Measurements from ENCODE around the gene RNF224.

RNF224 gene

GRCh38 chr9:137192448-137192780 lies 34.9 kb upstream of the RNF224 start:
- Histone ChIP-seq H3K36me3 (ENCODE audit: insufficient read depth, low read length) (peaks cover 28% of the 10 kb centered on the region), H2AFZ (ENCODE audit: low read depth, low read length) (no peak overlapping the region), H3K4me3 (ENCODE audit: low read depth in 1 of 2, low read length in 2 of 2) (no peak overlapping the region), H3K9me3 (ENCODE audit: insufficient read depth, low read length, severe bottlenecking) (no peaks in the 10 kb centered on the region), H3K4me1 (ENCODE audit: insufficient read depth, low read length) (peaks cover 26% of the 10 kb centered on the region), H3K4me2 (ENCODE audit: insufficient read depth, low read length) (no peak overlapping the region), H3K27ac (ENCODE audit: low read length) (no peak overlapping the region), H3K9ac (ENCODE audit: low read depth, low read length) (no peak overlapping the region), H3K79me2 (ENCODE audit: insufficient read depth, low read length) (peaks cover 30% of the 10 kb centered on the region), H4K20me1 (ENCODE audit: insufficient read depth, low read length) (peaks cover 29% of the 10 kb centered on the region), H3K27me3 (ENCODE audit: insufficient read depth, low read length, poor library complexity) (no peaks in the 10 kb centered on the region)
- ATAC-seq (ENCODE audit: insufficient read depth, low read depth) (no peak), DNase-seq (no peak)
- TF ChIP-seq EZH2 (IDR thresholded peaks at IDR 0.05; ENCODE audit: borderline replicate concordance, low read depth, low read length, severe bottlenecking) = no peak
- TF ChIP-seq CTCF (IDR thresholded peaks at IDR 0.05; ENCODE audit: borderline replicate concordance, extremely low read depth, low read length, poor library complexity, severe bottlenecking) = no peak

- H3K4me3 ChIP-seq (ENCODE audit: low read depth in 1 of 2, low read length in 2 of 2) = no peak overlapping the region
- H3K79me2 ChIP-seq (ENCODE audit: insufficient read depth, low read length) = peaks cover 30% of the 10 kb centered on the region
- H3K27ac ChIP-seq (ENCODE audit: low read length) = no peak overlapping the region
- peaks cover 26% of the 10 kb centered on the region for H3K4me1 ChIP-seq (ENCODE audit: insufficient read depth, low read length)
- H4K20me1 ChIP-seq (ENCODE audit: insufficient read depth, low read length) = peaks cover 34% of the 10 kb centered on the region
- H3K27me3 ChIP-seq (ENCODE audit: insufficient read depth, low read length, poor library complexity) = no peaks in the 10 kb centered on the region
- no peaks in the 10 kb centered on the region for H3K9me3 ChIP-seq (ENCODE audit: insufficient read depth, low read length, severe bottlenecking)
- no peak for DNase-seq
- no peak overlapping the region for H3K9ac ChIP-seq (ENCODE audit: low read depth, low read length)
- no peak overlapping the region for H2AFZ ChIP-seq (ENCODE audit: low read depth, low read length)
- no peak overlapping the region for H3K4me2 ChIP-seq (ENCODE audit: insufficient read depth, low read length)
- ATAC-seq (ENCODE audit: insufficient read depth, low read depth) = no peak
- peaks cover 28% of the 10 kb centered on the region for H3K36me3 ChIP-seq (ENCODE audit: insufficient read depth, low read length)
- TF ChIP-seq CTCF (IDR thresholded peaks at IDR 0.05; ENCODE audit: borderline replicate concordance, extremely low read depth, low read length, poor library complexity, severe bottlenecking) = no peak
- TF ChIP-seq EZH2 (IDR thresholded peaks at IDR 0.05; ENCODE audit: borderline replicate concordance, low read depth, low read length, severe bottlenecking) = no peak
Observed at GRCh38 chr9:137192859-137193258, 34.4 kb upstream of the RNF224 start.

DNA sequence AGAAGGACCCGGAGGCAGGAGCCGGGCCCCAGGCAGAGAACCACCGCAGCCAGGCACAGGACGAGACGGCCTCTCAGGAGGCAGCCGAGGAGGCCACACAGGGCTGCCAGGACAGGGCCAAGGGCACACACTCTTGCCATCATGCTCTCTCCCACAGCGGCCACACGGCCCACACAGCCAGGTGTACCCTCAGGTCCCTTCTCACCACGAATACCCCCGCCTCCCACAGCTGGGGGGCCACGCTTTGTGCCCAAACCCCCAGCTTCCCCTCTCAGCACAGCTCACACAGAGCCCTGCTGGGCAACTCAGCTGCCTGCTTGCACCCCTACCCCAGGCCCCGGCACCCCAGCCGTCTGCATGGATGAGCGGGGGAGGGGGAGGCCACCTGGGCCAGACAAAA lies 33.5 kb upstream of the RNF224 start:
- Histone ChIP-seq H3K4me1 (ENCODE audit: insufficient read depth, low read length) (peaks cover 35% of the 10 kb centered on the region), H3K79me2 (ENCODE audit: insufficient read depth, low read length) (peaks cover 22% of the 10 kb centered on the region)
- DNase-seq = no peak

More for the DNA sequence above, 33.5 kb upstream of the RNF224 start:
- Histone ChIP-seq H3K4me3 (ENCODE audit: low read depth in 1 of 2, low read length in 2 of 2) (no peak overlapping the region), H3K27me3 (ENCODE audit: insufficient read depth, low read length, poor library complexity) (no peaks in the 10 kb centered on the region), H4K20me1 (ENCODE audit: insufficient read depth, low read length) (peaks cover 36% of the 10 kb centered on the region), H2AFZ (ENCODE audit: low read depth, low read length) (no peak overlapping the region), H3K9me3 (ENCODE audit: insufficient read depth, low read length, severe bottlenecking) (no peaks in the 10 kb centered on the region), H3K27ac (ENCODE audit: low read length) (no peak overlapping the region), H3K9ac (ENCODE audit: low read depth, low read length) (no peak overlapping the region), H3K4me2 (ENCODE audit: insufficient read depth, low read length) (no peak overlapping the region), H3K36me3 (ENCODE audit: insufficient read depth, low read length) (peaks cover 27% of the 10 kb centered on the region)
- ATAC-seq (ENCODE audit: insufficient read depth, low read depth) = no peak
- TF ChIP-seq EZH2 (IDR thresholded peaks at IDR 0.05; ENCODE audit: borderline replicate concordance, low read depth, low read length, severe bottlenecking) = no peak
- no peak for TF ChIP-seq CTCF (IDR thresholded peaks at IDR 0.05; ENCODE audit: borderline replicate concordance, extremely low read depth, low read length, poor library complexity, severe bottlenecking)

All from DND-41 (cell line).